HG03378 (cell line): ENCODE results near the gene FAM107B.
"Not testable (repeated sequence)": the region's sequence is repeated elsewhere in the genome, so short reads cannot be mapped to it uniquely, and the experiment has no call there.

Source experiments
- ATAC-seq: cut with Tn5 transposase; IDR thresholded peaks from one replicate; pipeline ENCODE4 v1.9.1; 2021; ENCODE audit warnings: mild to moderate bottlenecking, moderate library complexity; ENCODE audit not compliant: unreplicated experiment

Gene FAM107B

GRCh38 chr10:14604181-14605142, 170.2 kb downstream of the FAM107B start:
- no peak for ATAC-seq

- ATAC-seq = no peak
Observed at GRCh38 chr10:14603534-14604102, 171.1 kb downstream of the FAM107B start.

- no peak for ATAC-seq
Observed at GRCh38 chr10:14602807-14603533, 171.7 kb downstream of the FAM107B start.

- peak; percentile 47 for ATAC-seq
Observed at GRCh38 chr10:14601872-14602725, 172.6 kb downstream of the FAM107B start.

- no peak for ATAC-seq
Observed at GRCh38 chr10:14601326-14601725, 173.4 kb downstream of the FAM107B start.

- ATAC-seq = no peak
Observed at GRCh38 chr10:14600065-14600464, 174.6 kb downstream of the FAM107B start.

- no peak for ATAC-seq
Observed at GRCh38 chr10:14598809-14599764, 175.6 kb downstream of the FAM107B start.

GRCh38 chr10:14595526-14596182, 179.0 kb downstream of the FAM107B start:
- no peak for ATAC-seq

- no peak for ATAC-seq
Observed at GRCh38 chr10:14594878-14595525, 179.7 kb downstream of the FAM107B start.

GRCh38 chr10:14593806-14594205, 180.9 kb downstream of the FAM107B start:
- ATAC-seq = no peak

GRCh38 chr10:14592566-14592965, 182.1 kb downstream of the FAM107B start:
- no peak for ATAC-seq

- ATAC-seq = no peak
Observed at GRCh38 chr10:14592026-14592425, 182.7 kb downstream of the FAM107B start.

- ATAC-seq = not testable (repeated sequence)
Observed at GRCh38 chr10:14588938-14589294, 185.8 kb downstream of the FAM107B start.

GRCh38 chr10:14588084-14588937, 186.4 kb downstream of the FAM107B start:
- ATAC-seq = peak; percentile 76

GRCh38 chr10:14587540-14588083, 187.1 kb downstream of the FAM107B start:
- no peak for ATAC-seq

- ATAC-seq = no peak
Observed at GRCh38 chr10:14586901-14587300, 187.8 kb downstream of the FAM107B start.
